H9 (cell line): ENCODE data around the gene FJX1. TPM values are rescaled to one million over a fixed set of nuclear protein-coding genes. Genes with fewer than 3 reads are reported as not detected.

ENCODE experiments used
- DNase-seq: peaks from one replicate; pipeline ENCODE4 v3.0.0-alpha.2; 2017
- H2AFZ ChIP-seq: one replicate; pipeline ENCODE4 v1.6.1; 2013; ENCODE audit warnings: mild to moderate bottlenecking, low read length, control low read depth, moderate library complexity
- H2AK5ac ChIP-seq: 2 replicates; pipeline ENCODE4 v1.6.1; 2013; ENCODE audit warnings: low read length, control low read depth, mixed read lengths; ENCODE audit not compliant: insufficient read length
- H2BK120ac ChIP-seq: one replicate; pipeline ENCODE4 v1.6.1; 2013; ENCODE audit warnings: low read depth, mild to moderate bottlenecking, low read length, control low read depth, inconsistent platforms; ENCODE audit not compliant: poor library complexity, severe bottlenecking
- H2BK12ac ChIP-seq: 2 replicates; pipeline ENCODE4 v1.6.1; 2013; ENCODE audit warnings: low read length, control low read depth, mixed read lengths, low read depth; ENCODE audit not compliant: insufficient read length
- H2BK15ac ChIP-seq: 2 replicates; pipeline ENCODE4 v1.6.1; 2013; ENCODE audit warnings: low read depth, low read length, control low read depth
- H2BK20ac ChIP-seq: one replicate; pipeline ENCODE4 v1.6.1; 2013; ENCODE audit warnings: low read depth, mild to moderate bottlenecking, low read length, control low read depth, inconsistent platforms; ENCODE audit not compliant: poor library complexity, severe bottlenecking
- H2BK5ac ChIP-seq: 2 replicates; pipeline ENCODE4 v1.6.1; 2013; ENCODE audit warnings: low read length, control low read depth, mixed read lengths; ENCODE audit not compliant: insufficient read length
- H3K14ac ChIP-seq: 2 replicates; pipeline ENCODE4 v1.6.1; 2013; ENCODE audit warnings: low read length, control low read depth; ENCODE audit not compliant: insufficient read depth
- H3K18ac ChIP-seq: 2 replicates; pipeline ENCODE4 v1.6.1; 2013; ENCODE audit warnings: low read depth, mild to moderate bottlenecking, mixed read lengths, low read length, control low read depth; ENCODE audit not compliant: insufficient read length
- H3K23ac ChIP-seq: 2 replicates; pipeline ENCODE4 v1.6.1; 2013; ENCODE audit warnings: low read length, control low read depth, mixed read lengths, low read depth; ENCODE audit not compliant: insufficient read length
- H3K23me2 ChIP-seq: 2 replicates; pipeline ENCODE4 v1.6.1; 2013; ENCODE audit warnings: low read depth, mild to moderate bottlenecking, mixed read lengths, low read length, control low read depth; ENCODE audit not compliant: insufficient read length, poor library complexity, severe bottlenecking
- H3K27ac ChIP-seq: 2 replicates; pipeline ENCODE4 v1.5.1; 2013; ENCODE audit warnings: low read length, control low read depth, mixed read lengths, low read depth; ENCODE audit not compliant: insufficient read length
- H3K27me3 ChIP-seq: 2 replicates; pipeline ENCODE4 v1.6.1; 2013; ENCODE audit warnings: low read length, control low read depth, inconsistent platforms; ENCODE audit not compliant: insufficient read depth
- H3K4ac ChIP-seq: 2 replicates; pipeline ENCODE4 v1.6.1; 2013; ENCODE audit warnings: low read depth, mild to moderate bottlenecking, control low read depth, inconsistent platforms, low read length, moderate library complexity
- H3K4me1 ChIP-seq: 2 replicates; pipeline ENCODE4 v1.6.1; 2013; ENCODE audit warnings: low read length, control low read depth, inconsistent platforms; ENCODE audit not compliant: insufficient read depth
- H3K4me2 ChIP-seq: 2 replicates; pipeline ENCODE4 v1.6.1; 2013; ENCODE audit warnings: low read length, control low read depth, mixed read lengths; ENCODE audit not compliant: insufficient read length, insufficient read depth
- H3K56ac ChIP-seq: 2 replicates; pipeline ENCODE4 v1.6.1; 2013; ENCODE audit warnings: low read depth, mild to moderate bottlenecking, mixed read lengths, low read length, control low read depth; ENCODE audit not compliant: insufficient read length
- H3K79me1 ChIP-seq: 2 replicates; pipeline ENCODE4 v1.6.1; 2013; ENCODE audit warnings: low read depth, mild to moderate bottlenecking, moderate library complexity, low read length, control low read depth, inconsistent platforms; ENCODE audit not compliant: insufficient read depth, poor library complexity, severe bottlenecking
- H3K79me2 ChIP-seq: 2 replicates; pipeline ENCODE4 v1.6.1; 2013; ENCODE audit warnings: low read length, control low read depth, inconsistent platforms; ENCODE audit not compliant: insufficient read depth
- H3K9ac ChIP-seq: 2 replicates; pipeline ENCODE4 v1.6.1; 2013; ENCODE audit warnings: low read length, control low read depth, mixed read lengths; ENCODE audit not compliant: insufficient read length; ENCODE audit errors: extremely low read depth
- H3K9me3 ChIP-seq: one replicate; pipeline ENCODE4 v1.6.1; 2013; ENCODE audit warnings: low read depth, low read length, inconsistent platforms; ENCODE audit not compliant: control insufficient read depth
- H3T11ph ChIP-seq: one replicate; pipeline ENCODE4 v1.6.1; 2013; ENCODE audit warnings: mild to moderate bottlenecking, low read length, control low read depth, inconsistent platforms
- H4K20me1 ChIP-seq: one replicate; pipeline ENCODE4 v1.6.1; 2013; ENCODE audit not compliant: control insufficient read depth, insufficient read length, insufficient read depth
- H4K5ac ChIP-seq: 2 replicates; pipeline ENCODE4 v1.6.1; 2013; ENCODE audit warnings: low read depth, mild to moderate bottlenecking, mixed read lengths, low read length, control low read depth; ENCODE audit not compliant: insufficient read length
- H4K8ac ChIP-seq: replicated peaks from 2 replicates; pipeline ENCODE4 v1.6.1; 2013; ENCODE audit warnings: low read length, control low read depth, mixed read lengths, low read depth; ENCODE audit not compliant: insufficient read length
- H4K91ac ChIP-seq: 2 replicates; pipeline ENCODE4 v1.6.1; 2013; ENCODE audit warnings: low read depth, mild to moderate bottlenecking, moderate library complexity, mixed read lengths, low read length, control low read depth; ENCODE audit not compliant: insufficient read length
- H3K27ac Mint-ChIP-seq, 3 experiments: 2 replicates in 2 of 3; 3 replicates in 1 of 3; pipeline ENCODE4 v1.8.0; 2020 to 2021; ENCODE audit warnings: mixed read lengths in 3 of 3, mild to moderate bottlenecking in 1 of 3, moderate library complexity in 1 of 3
- H3K27me3 Mint-ChIP-seq: 2 replicates; pipeline ENCODE4 v1.8.0; 2021; ENCODE audit warnings: low read depth, mild to moderate bottlenecking, moderate library complexity, mixed read lengths
- H3K36me3 Mint-ChIP-seq, 3 experiments: 2 replicates in 2 of 3; 3 replicates in 1 of 3; pipeline ENCODE4 v1.8.0; 2020 to 2021; ENCODE audit warnings: low read depth in 3 of 3, mixed read lengths in 3 of 3; ENCODE audit not compliant: insufficient read depth in 1 of 3
- H3K4me1 Mint-ChIP-seq, 2 experiments: 2 replicates each; pipeline ENCODE4 v1.8.0; 2020; ENCODE audit warnings: mixed read lengths in 2 of 2
- H3K4me3 Mint-ChIP-seq, 2 experiments: 2 replicates in 1 of 2; 3 replicates in 1 of 2; pipeline ENCODE4 v1.8.0; 2020 to 2021; ENCODE audit warnings: mild to moderate bottlenecking in 2 of 2, mixed read lengths in 2 of 2, moderate library complexity in 1 of 2
- H3K9me3 Mint-ChIP-seq, 2 experiments: 2 replicates in 1 of 2; 3 replicates in 1 of 2; pipeline ENCODE4 v1.8.0; 2020; ENCODE audit warnings: mild to moderate bottlenecking in 2 of 2, mixed read lengths in 2 of 2, moderate library complexity in 1 of 2
- WGBS: extraction: QIAGEN DNeasy Blood & Tissue Kit; methylation state at CpG from one replicate; pipeline ENCODE4 v1.1.7; 2013; ENCODE audit warnings: missing lambda C conversion rate, low lambda C conversion rate, mixed read lengths; ENCODE audit not compliant: insufficient read length; ENCODE audit errors: extremely low coverage; 5-methylcytosine and 5-hydroxymethylcytosine counted together
- total RNA-seq: library from RNA; stranded (reverse); gene quantifications from 2 replicates; pipeline ENCODE4 v1.2.1, GENCODE V29; 2021
- TF ChIP-seq, protein P1 (sequence below): fragments of 200-600 bp; sonication (generic); conservative IDR thresholded peaks from 3 replicates; pipeline ENCODE4 v1.8.0; 2021; ENCODE audit warnings: antibody characterized with exemption, mild to moderate bottlenecking

The FJX1 gene
- total RNA-seq, 1 experiment from 2014 or later = 11.5 TPM

DNA sequence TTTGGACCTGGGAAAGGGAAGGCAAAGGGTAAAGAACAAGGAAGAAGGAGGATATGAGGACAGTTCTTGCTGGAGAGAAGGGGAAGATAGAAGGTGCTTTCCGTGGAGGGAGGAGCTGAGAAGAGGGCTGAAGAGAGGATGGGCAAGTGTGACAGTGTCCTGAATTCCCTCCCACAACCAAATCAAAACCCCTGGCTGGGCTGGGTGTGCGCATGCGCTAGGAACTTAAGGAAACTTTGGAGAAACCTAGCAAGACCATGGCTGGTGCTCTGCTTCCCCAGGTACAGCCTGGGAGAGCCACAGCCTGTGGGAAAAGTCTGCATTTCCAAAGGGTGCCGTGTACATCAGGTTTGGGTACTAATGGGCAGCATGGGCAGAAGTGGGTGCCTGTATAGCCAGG lies 29.0 kb upstream of the FJX1 start:
- no peak overlapping the region for H4K5ac ChIP-seq
- H3K56ac ChIP-seq = no peak overlapping the region
- H3K4ac ChIP-seq = no peak overlapping the region
- H3K23me2 ChIP-seq = no peaks in the 10 kb centered on the region
- WGBS = no CpG with 5 or more reads among the region's 4 CpGs
- no peak overlapping the region for H3K4me3 Mint-ChIP-seq
- no peak overlapping the region for H2AFZ ChIP-seq
- H3K14ac ChIP-seq = no peak overlapping the region
- no peak overlapping the region for H2BK5ac ChIP-seq
- H3K4me1 Mint-ChIP-seq = peaks cover 7% of the 10 kb centered on the region in 2 experiments; a peak in 3 of 4 replicates
- peaks cover 7% of the 10 kb centered on the region for H3K27me3 Mint-ChIP-seq
- H4K8ac ChIP-seq = no peak overlapping the region
- H2BK120ac ChIP-seq = no peak overlapping the region
- H3K79me2 ChIP-seq = no peaks in the 10 kb centered on the region
- H3K4me1 ChIP-seq = no peaks in the 10 kb centered on the region
- H3K79me1 ChIP-seq = no peaks in the 10 kb centered on the region
- H3K9me3 ChIP-seq = no peaks in the 10 kb centered on the region
- H3K27me3 ChIP-seq = no peaks in the 10 kb centered on the region
- no peak overlapping the region for H3K9ac ChIP-seq
- no peak for DNase-seq
- H3K23ac ChIP-seq = no peak overlapping the region
- H3K36me3 Mint-ChIP-seq = no peaks in the 10 kb centered on the region
- H3K27ac ChIP-seq = no peak overlapping the region
- no peak overlapping the region for H3T11ph ChIP-seq
- no peaks in the 10 kb centered on the region for H4K20me1 ChIP-seq
- no peaks in the 10 kb centered on the region for H3K9me3 Mint-ChIP-seq
- H2BK20ac ChIP-seq = no peak overlapping the region
- no peak overlapping the region for H3K27ac Mint-ChIP-seq
- H3K4me2 ChIP-seq = no peak overlapping the region
- H2BK12ac ChIP-seq = no peak overlapping the region
- TF ChIP-seq, protein P1, sequence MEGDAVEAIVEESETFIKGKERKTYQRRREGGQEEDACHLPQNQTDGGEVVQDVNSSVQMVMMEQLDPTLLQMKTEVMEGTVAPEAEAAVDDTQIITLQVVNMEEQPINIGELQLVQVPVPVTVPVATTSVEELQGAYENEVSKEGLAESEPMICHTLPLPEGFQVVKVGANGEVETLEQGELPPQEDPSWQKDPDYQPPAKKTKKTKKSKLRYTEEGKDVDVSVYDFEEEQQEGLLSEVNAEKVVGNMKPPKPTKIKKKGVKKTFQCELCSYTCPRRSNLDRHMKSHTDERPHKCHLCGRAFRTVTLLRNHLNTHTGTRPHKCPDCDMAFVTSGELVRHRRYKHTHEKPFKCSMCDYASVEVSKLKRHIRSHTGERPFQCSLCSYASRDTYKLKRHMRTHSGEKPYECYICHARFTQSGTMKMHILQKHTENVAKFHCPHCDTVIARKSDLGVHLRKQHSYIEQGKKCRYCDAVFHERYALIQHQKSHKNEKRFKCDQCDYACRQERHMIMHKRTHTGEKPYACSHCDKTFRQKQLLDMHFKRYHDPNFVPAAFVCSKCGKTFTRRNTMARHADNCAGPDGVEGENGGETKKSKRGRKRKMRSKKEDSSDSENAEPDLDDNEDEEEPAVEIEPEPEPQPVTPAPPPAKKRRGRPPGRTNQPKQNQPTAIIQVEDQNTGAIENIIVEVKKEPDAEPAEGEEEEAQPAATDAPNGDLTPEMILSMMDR = no peak
- H2BK15ac ChIP-seq = no peak overlapping the region
- H3K18ac ChIP-seq = no peak overlapping the region
- H4K91ac ChIP-seq = no peak overlapping the region
- H2AK5ac ChIP-seq = no peak overlapping the region
